GM19455 (cell line): ENCODE results near the gene ZFHX2.

ENCODE experiments used
- ATAC-seq: cut with Tn5 transposase; IDR thresholded peaks from one replicate; pipeline ENCODE4 v1.9.1; 2021; ENCODE audit not compliant: unreplicated experiment

Gene ZFHX2

GRCh38 chr14:23523229-23524016 lies 28.1 kb downstream of the ZFHX2 start:
- ATAC-seq: no peak

DNA sequence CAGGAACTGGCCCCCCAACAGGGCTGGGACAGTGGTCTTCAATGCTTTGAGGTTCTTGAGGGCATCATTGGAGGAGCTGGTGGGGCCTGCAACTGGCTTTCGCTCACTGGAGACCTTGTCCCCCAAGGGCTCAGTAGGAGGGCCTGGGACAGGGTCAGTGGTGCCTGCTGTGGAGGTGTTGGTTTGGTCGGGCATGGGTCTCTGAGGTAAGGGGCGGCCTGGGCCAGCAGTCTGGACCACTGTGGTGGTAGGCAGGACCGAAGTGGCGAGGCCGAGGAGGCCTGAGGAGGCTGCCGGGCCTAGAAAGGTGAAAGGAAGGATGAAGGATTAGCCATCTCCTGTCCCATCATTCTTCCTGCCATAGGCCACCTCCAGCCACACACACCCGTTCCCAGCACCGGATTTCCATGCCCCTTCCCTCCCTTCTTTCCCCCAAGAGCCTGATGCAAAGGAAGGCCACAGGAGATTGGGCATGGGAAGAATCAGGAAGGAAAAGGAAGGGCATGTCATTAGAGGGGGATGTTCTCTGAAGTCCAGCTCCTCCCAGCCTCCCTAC lies 28.8 kb downstream of the ZFHX2 start:
- ATAC-seq: no peak

GRCh38 chr14:23521785-23522640 lies 29.6 kb downstream of the ZFHX2 start:
- ATAC-seq: no peak

GRCh38 chr14:23520899-23521533 lies 30.5 kb downstream of the ZFHX2 start:
- ATAC-seq: no peak

DNA sequence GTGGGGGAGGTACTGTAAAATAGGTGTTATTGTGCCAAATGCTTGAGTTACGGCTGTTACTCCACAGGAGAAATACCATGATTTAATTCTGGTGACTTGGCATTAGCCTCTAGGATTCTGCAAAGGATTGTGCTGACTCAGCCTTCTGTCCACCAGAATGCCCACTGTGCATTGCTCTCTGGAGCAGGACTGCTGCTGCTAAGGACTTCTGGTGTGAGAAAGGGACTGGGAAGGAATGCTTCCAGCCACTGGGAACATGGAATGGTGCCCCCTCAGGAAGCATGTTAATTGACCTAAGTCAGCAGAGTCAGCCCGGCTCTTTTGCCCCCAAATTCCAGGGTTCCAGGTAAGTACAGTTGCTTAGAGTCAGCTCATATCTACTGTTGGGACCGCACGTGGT lies 32.9 kb downstream of the ZFHX2 start:
- no peak for ATAC-seq

- no peak for ATAC-seq
Measured at GRCh38 chr14:23517650-23518326, 33.8 kb downstream of the ZFHX2 start.

- ATAC-seq: no peak
Measured at GRCh38 chr14:23514644-23514957, 37.0 kb downstream of the ZFHX2 start.

DNA sequence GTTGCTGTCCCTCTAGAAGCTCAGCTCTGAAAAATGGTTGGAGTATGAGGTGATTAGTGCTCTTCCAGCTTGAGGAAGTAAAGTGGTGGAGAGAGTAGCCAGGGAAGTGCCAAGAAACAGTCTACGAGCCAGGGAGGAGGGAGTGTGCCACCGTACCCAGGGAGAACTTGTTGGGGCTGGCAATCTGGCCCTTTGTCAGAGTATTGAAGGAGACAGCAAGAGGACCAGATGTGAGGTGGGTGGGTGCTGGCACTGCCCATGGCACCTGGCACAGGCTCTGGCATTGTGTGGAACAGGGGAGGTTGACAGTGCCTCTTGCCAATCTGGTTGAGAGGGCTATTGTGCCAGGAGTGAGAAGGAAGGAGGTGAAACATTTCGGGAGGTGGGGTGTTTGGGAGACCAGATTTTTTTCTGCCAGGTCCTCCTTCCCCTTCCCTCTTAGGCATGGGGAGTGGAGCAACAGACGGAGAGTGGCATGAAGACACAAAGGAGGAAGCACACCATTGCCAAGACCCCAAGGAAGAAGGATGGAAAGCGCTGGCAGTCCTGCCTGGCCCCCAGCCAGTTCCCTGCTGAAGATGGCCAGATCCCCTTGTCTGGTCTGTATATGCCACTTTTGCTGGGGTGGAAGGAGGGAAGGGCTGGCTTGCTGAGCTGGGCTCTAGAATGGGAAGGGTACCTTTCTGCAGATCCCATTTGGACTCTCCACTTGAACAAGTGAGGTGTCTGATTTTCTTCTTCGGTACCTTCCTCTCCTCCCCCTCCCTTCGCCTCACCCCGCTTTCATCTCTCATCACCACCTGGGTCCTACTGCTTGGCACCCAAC lies 37.5 kb downstream of the ZFHX2 start:
- no peak for ATAC-seq

DNA sequence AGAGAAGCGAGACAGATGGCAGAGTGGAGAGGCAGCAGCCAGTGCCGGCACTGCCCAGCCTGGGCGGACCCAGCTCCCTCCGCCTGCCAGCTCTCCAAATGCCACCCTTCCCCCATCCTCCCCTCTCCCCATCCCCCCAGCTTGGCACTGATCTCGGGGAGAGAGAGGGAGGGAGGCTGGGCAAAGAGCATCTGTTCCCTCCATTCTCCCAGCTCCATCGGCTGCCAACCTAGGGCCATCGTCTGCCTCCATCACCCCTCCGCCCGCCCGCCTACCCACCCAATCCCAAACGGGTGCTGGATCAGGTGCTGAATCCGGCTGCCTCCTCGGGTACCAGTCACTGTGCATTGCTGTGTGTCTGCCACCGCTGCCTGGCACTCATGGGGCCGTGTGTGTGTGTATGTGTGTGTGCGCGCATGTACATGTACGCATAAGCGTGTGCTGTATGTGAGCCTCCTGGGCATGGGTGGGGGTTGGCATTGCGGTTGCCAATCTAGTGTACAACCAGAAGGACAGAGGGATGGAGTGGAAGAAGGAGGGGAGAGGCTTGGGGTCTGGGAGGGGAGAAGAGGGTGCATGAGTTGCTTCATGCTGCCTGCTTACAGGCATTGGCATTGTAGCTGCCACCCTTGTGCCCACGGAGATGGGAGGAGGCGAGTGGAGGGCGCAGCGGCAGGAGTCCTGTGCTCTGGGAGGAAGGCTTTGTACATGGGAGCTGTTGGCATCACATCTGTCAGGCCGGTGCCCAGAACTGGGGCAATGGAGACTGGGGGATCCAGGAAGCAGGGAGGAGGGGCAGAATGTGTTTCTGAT lies 38.4 kb downstream of the ZFHX2 start:
- ATAC-seq: no peak

- no peak for ATAC-seq
Measured at GRCh38 chr14:23512156-23512555, 39.4 kb downstream of the ZFHX2 start.

GRCh38 chr14:23494223-23494622 lies 57.3 kb downstream of the ZFHX2 start:
- no peak for ATAC-seq

GRCh38 chr14:23492618-23493272 lies 58.8 kb downstream of the ZFHX2 start:
- ATAC-seq: no peak

- no peak for ATAC-seq
Measured at GRCh38 chr14:23487216-23487615, 64.3 kb downstream of the ZFHX2 start.

DNA sequence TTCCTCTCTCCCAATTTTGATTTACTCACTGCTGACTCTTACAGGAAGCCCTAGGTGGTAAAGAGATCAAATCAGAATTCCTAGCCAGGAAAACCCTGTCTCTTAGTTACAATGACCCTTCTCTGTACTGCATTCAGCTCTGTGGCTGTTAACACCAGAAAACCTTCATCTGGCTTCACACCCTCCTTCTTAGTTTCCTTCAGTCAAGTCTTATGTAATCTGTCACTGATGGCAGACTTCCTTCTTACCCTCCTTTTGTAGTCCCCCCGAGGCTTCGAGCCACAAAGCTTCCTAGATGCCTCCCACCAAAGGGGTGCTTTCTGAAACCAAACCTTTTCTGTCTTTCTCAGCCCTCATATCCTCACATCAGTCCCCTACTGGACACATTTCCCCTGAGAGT lies 65.5 kb downstream of the ZFHX2 start:
- no peak for ATAC-seq

DNA sequence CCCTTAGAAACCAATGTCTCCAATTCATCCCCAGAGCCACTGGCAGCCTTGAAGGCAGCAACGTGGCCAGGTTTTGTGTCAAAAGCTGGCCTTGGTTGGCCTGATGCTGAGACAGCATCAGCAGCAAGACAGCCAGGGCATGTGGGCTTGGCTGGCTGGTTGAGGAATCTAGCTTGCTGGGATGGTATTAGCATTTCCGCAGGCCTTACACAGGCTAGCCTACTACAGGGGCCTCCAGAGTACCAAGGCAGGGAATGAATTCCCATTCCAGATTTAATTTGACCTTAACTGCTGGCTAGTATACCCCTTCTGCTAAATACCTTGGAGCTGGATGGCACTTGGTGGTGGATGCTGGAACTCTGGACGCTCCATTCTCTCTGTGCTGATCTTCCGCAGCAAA lies 66.2 kb downstream of the ZFHX2 start:
- ATAC-seq: no peak

GRCh38 chr14:23483236-23483854 lies 68.2 kb downstream of the ZFHX2 start:
- ATAC-seq: no peak

DNA sequence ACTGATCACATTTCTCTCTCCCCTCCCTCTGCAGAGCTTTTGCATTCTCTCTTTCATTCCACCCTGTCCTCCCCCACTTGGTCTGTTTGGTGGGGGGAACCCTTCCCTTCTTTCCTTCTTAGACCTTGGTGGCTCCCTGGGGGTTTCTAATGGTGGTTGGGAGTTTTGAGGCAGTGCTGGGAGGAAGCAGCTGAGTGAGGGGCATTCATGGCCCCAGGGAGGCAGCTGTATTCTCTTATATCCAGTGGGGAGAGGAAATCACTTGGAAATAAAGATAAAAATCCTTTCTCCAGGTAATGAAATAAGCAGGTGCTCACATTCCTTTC lies 68.8 kb downstream of the ZFHX2 start:
- ATAC-seq: no peak

GRCh38 chr14:23481979-23482822 lies 69.4 kb downstream of the ZFHX2 start:
- ATAC-seq: no peak
